SKM-1 (cell line): ENCODE measurements around the gene KIF4B.
"Not testable (repeated sequence)": the region's sequence is repeated elsewhere in the genome, so short reads cannot be mapped to it uniquely, and the experiment has no call there.

Source experiments
- DNase-seq: peaks from one replicate; lab custom pipeline; 2025; ENCODE audit not compliant: unreplicated experiment; lab: John Stamatoyannopoulos, UW

The KIF4B gene

GRCh38 chr5:155002722-155003121, 10.8 kb upstream of the KIF4B start:
- DNase-seq = not testable (repeated sequence)

- no peak for DNase-seq
Measured at GRCh38 chr5:155004138-155004744, 9.3 kb upstream of the KIF4B start.

GRCh38 chr5:155006265-155006664, 7.3 kb upstream of the KIF4B start:
- DNase-seq = not testable (repeated sequence)

GRCh38 chr5:155008669-155009068, 4.9 kb upstream of the KIF4B start:
- no peak for DNase-seq

- DNase-seq = no peak
Measured at GRCh38 chr5:155010881-155011280, 2.7 kb upstream of the KIF4B start.

GRCh38 chr5:155015239-155015638, 1.7 kb downstream of the KIF4B start:
- no peak for DNase-seq

- DNase-seq = no peak
Measured at GRCh38 chr5:155017610-155018009, 4.1 kb downstream of the KIF4B start.

GRCh38 chr5:155019601-155020226, 6.2 kb downstream of the KIF4B start:
- DNase-seq = no peak

GRCh38 chr5:155021842-155022241, 8.3 kb downstream of the KIF4B start:
- DNase-seq = no peak

GRCh38 chr5:155023320-155023719, 9.8 kb downstream of the KIF4B start:
- DNase-seq = no peak

- DNase-seq = no peak
Measured at GRCh38 chr5:155024015-155024414, 10.5 kb downstream of the KIF4B start.

GRCh38 chr5:155025895-155026294, 12.3 kb downstream of the KIF4B start:
- no peak for DNase-seq

- DNase-seq = no peak
Measured at GRCh38 chr5:155027993-155028629, 14.6 kb downstream of the KIF4B start.

GRCh38 chr5:155029240-155029639, 15.7 kb downstream of the KIF4B start:
- DNase-seq = no peak

GRCh38 chr5:155034145-155034744, 20.7 kb downstream of the KIF4B start:
- not testable (repeated sequence) for DNase-seq

GRCh38 chr5:155035087-155035486, 21.5 kb downstream of the KIF4B start:
- not testable (repeated sequence) for DNase-seq

GRCh38 chr5:155040984-155041653, 27.6 kb downstream of the KIF4B start:
- DNase-seq = no peak

GRCh38 chr5:155044591-155044990, 31.0 kb downstream of the KIF4B start:
- DNase-seq = no peak

GRCh38 chr5:155046591-155046990, 33.0 kb downstream of the KIF4B start:
- DNase-seq = no peak

- DNase-seq = no peak
Measured at GRCh38 chr5:155047818-155048217, 34.3 kb downstream of the KIF4B start.

GRCh38 chr5:155049569-155050383, 36.2 kb downstream of the KIF4B start:
- DNase-seq = no peak
